Natural killer cell treated with Interleukin-12 subunit alpha and Interleukin-12 subunit beta and Interleukin-15 and Interleukin-18, amount 100 ng/mL, for 72 hours (primary cell): ENCODE data around the gene SMURF2. TPM values are rescaled to one million over a fixed set of nuclear protein-coding genes. Genes with fewer than 3 reads are reported as not detected.
"Not testable (repeated sequence)": the region's sequence is repeated elsewhere in the genome, so short reads cannot be mapped to it uniquely, and the experiment has no call there.

Source experiments
- ATAC-seq, 2 donors: fragments of 150-1000 bp; cut with Tn5 transposase in 1 of 2; sonication (Bioruptor Pico), chemical (Tn5 transposase) in 1 of 2; 2 replicates each; pipeline ENCODE4 v1.10.0; 2021
- DNase-seq: peaks from one replicate; pipeline ENCODE4 v3.0.0; 2022; ENCODE audit warnings: low spot score
- H3K27ac Mint-ChIP-seq, 2 donors: 1 replicate in 1 of 2; 2 replicates in 1 of 2; pipeline ENCODE4 v1.8.0; 2022; ENCODE audit warnings: mixed read lengths in 2 of 2, mild to moderate bottlenecking in 1 of 2, moderate library complexity in 1 of 2
- H3K27me3 Mint-ChIP-seq, 2 donors: 1 replicate in 1 of 2; 2 replicates in 1 of 2; pipeline ENCODE4 v1.8.0; 2022; ENCODE audit warnings: mixed read lengths in 2 of 2
- H3K36me3 Mint-ChIP-seq: one replicate; pipeline ENCODE4 v1.8.0; 2022; ENCODE audit warnings: mixed read lengths
- H3K4me1 Mint-ChIP-seq, 2 donors: 1 replicate in 1 of 2; 2 replicates in 1 of 2; pipeline ENCODE4 v1.8.0; 2022; ENCODE audit warnings: low read depth in 2 of 2, mixed read lengths in 2 of 2, mild to moderate bottlenecking in 1 of 2
- H3K4me3 Mint-ChIP-seq: one replicate; pipeline ENCODE4 v1.8.0; 2022; ENCODE audit warnings: mixed read lengths
- H3K9me3 Mint-ChIP-seq: 2 replicates; pipeline ENCODE4 v1.8.0; 2022; ENCODE audit warnings: mixed read lengths
- total RNA-seq, 2 donors: library from RNA; stranded (reverse); gene quantifications; one replicate each; pipeline ENCODE4 v1.2.3, GENCODE V29; 2022

The SMURF2 gene
- total RNA-seq, 2 donors from 2014 or later = 18.0 to 26.1 TPM

DNA sequence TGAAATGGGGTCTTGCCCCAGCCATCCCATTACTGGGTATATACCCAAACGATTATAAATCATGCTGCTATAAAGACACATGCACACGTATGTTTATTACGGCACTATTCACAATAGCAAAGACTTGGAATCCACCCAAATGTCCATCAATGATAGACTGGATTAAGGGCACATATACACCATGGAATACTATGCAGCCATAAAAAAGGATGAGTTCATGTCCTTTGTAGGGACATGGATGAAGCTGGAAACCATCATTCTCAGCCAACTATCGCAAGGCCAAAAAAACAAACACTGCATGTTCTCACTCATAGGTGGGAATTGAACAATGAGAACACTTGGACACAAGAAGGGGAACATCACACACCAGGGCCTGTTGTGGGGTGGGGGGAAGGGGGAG is 85.1 kb downstream of the SMURF2 start:
- Mint-ChIP-seq H3K36me3 (peaks cover 15% of the 10 kb centered on the region), H3K4me1 (peaks cover 11 to 26% of the 10 kb centered on the region in 2 donors)
- H3K9me3 Mint-ChIP-seq, H3K27me3 Mint-ChIP-seq, H3K27ac Mint-ChIP-seq, ATAC-seq, H3K4me3 Mint-ChIP-seq, DNase-seq: not testable (repeated sequence)

DNA sequence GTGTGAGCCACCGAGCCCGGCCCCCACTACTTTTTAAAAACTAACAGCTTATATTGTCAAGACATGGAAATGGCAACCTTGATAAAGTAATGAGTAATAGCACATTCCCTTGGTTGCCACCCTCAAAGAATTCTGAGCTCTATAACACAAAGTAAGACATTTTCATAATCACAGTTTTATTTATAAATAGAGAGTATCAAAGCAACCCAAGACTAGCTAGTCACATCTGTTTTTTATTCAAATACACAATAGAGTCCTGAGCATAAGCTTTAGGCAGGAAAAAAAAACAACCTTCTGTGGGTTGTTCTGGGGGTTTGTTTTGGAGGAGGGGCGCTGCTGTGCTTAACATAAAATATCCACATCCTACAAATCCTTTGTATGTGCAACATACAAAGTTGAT is 86.7 kb downstream of the SMURF2 start:
- Mint-ChIP-seq H3K27me3 (no peaks in the 10 kb centered on the region), H3K4me3 (no peak overlapping the region), H3K4me1 (peaks cover 8 to 16% of the 10 kb centered on the region in 2 donors), H3K27ac (no peak overlapping the region), H3K36me3 (peaks cover 5% of the 10 kb centered on the region), H3K9me3 (no peaks in the 10 kb centered on the region)
- ATAC-seq = no peak
- no peak for DNase-seq

GRCh38 chr17:64574646-64575045 is 87.5 kb downstream of the SMURF2 start:
- Mint-ChIP-seq H3K36me3 (peaks cover 5% of the 10 kb centered on the region), H3K27me3 (no peaks in the 10 kb centered on the region), H3K4me1 (peaks cover 8 to 16% of the 10 kb centered on the region in 2 donors), H3K4me3 (no peak overlapping the region), H3K27ac (no peak overlapping the region), H3K9me3 (no peaks in the 10 kb centered on the region)
- no peak for DNase-seq
- ATAC-seq = no peak

- ATAC-seq = peak; percentile 67 to 70
- H3K27me3 Mint-ChIP-seq = no peaks in the 10 kb centered on the region
- DNase-seq = no peak
These were observed 88.9 kb downstream of the SMURF2 start for GRCh38 chr17:64573214-64573613.

GRCh38 chr17:64572682-64573154 is 89.4 kb downstream of the SMURF2 start:
- H3K9me3 Mint-ChIP-seq = no peaks in the 10 kb centered on the region
- ATAC-seq = peak; percentile 90 to 98
- DNase-seq = no peak
- H3K27ac Mint-ChIP-seq = peak overlapping the region; percentile 92 to 93
- no peaks in the 10 kb centered on the region for H3K27me3 Mint-ChIP-seq
- peaks cover 8 to 16% of the 10 kb centered on the region in 2 donors for H3K4me1 Mint-ChIP-seq
- peak overlapping the region; percentile 70 for H3K4me3 Mint-ChIP-seq
- peaks cover 5% of the 10 kb centered on the region for H3K36me3 Mint-ChIP-seq

More at GRCh38 chr17:64573214-64573613, 88.9 kb downstream of the SMURF2 start:
- H3K36me3 Mint-ChIP-seq = peaks cover 5% of the 10 kb centered on the region
- peak overlapping the region; percentile 92 to 93 for H3K27ac Mint-ChIP-seq
- H3K9me3 Mint-ChIP-seq = no peaks in the 10 kb centered on the region
- peak overlapping the region; percentile 70 for H3K4me3 Mint-ChIP-seq
- peaks cover 8 to 16% of the 10 kb centered on the region in 2 donors for H3K4me1 Mint-ChIP-seq

- Mint-ChIP-seq H3K9me3 (no peaks in the 10 kb centered on the region), H3K36me3 (peaks cover under 1% of the 10 kb centered on the region), H3K4me1 (peaks cover 5 to 16% of the 10 kb centered on the region in 2 donors), H3K4me3 (no peak overlapping the region), H3K27me3 (no peaks in the 10 kb centered on the region), H3K27ac (peak overlapping the region; percentile 92 to 93)
- ATAC-seq (no peak), DNase-seq (no peak)
These were observed 90.4 kb downstream of the SMURF2 start for GRCh38 chr17:64571746-64572145.

- no peak for ATAC-seq
- H3K27ac Mint-ChIP-seq = peak overlapping the region in 1 of 2 donors; percentile 38
- no peak for DNase-seq
- H3K9me3 Mint-ChIP-seq = no peaks in the 10 kb centered on the region
- H3K4me1 Mint-ChIP-seq = peaks cover 7 to 8% of the 10 kb centered on the region in 2 donors
- no peaks in the 10 kb centered on the region for H3K36me3 Mint-ChIP-seq
- no peaks in the 10 kb centered on the region for H3K27me3 Mint-ChIP-seq
- no peak overlapping the region for H3K4me3 Mint-ChIP-seq
These were observed 96.5 kb downstream of the SMURF2 start for GRCh38 chr17:64565563-64565962.

GRCh38 chr17:64564098-64564497 is 98.0 kb downstream of the SMURF2 start:
- peaks cover 7 to 8% of the 10 kb centered on the region in 2 donors for H3K4me1 Mint-ChIP-seq
- DNase-seq = no peak
- H3K9me3 Mint-ChIP-seq = no peaks in the 10 kb centered on the region
- H3K27me3 Mint-ChIP-seq = no peaks in the 10 kb centered on the region
- no peaks in the 10 kb centered on the region for H3K36me3 Mint-ChIP-seq
- H3K4me3 Mint-ChIP-seq = peak overlapping the region; percentile 8
- peak in 1 of 2 donors; percentile 58 for ATAC-seq
- peak overlapping the region; percentile 38 to 73 for H3K27ac Mint-ChIP-seq

GRCh38 chr17:64555281-64555680 is 106.8 kb downstream of the SMURF2 start:
- Mint-ChIP-seq H3K4me3 (no peak overlapping the region), H3K27me3 (no peaks in the 10 kb centered on the region), H3K4me1 (no peaks in the 10 kb centered on the region), H3K27ac (no peak overlapping the region), H3K9me3 (no peaks in the 10 kb centered on the region), H3K36me3 (peaks cover 11% of the 10 kb centered on the region)
- no peak for DNase-seq
- ATAC-seq = no peak

DNA sequence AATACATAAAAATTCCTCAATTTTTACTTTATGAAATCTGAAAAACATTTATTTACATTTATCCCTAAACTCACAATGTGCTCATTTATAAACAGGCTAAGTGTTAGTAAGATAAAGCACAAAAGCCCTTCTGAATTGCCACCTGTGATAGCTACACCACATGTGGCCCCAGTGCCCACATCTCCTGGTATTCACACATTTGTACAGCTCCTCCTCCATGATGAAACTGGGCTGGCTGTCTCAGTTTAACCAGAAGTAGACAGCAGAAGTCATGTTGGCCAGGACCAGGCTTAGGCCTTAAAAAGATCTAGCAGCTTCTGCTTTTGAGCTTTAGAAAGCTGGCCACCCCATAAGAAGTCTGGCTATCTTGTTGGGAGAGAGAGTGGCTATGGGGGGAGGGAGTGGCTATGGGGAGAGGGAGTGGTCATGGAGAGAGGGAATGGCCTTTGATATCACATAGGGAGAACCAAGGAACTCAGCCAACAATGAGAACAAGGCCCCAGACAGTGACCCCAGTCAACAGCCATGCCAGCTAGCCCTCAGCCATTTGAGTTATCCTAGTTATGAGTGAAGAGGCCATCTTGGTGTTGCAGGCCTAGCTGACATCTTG is 108.0 kb downstream of the SMURF2 start:
- no peak for ATAC-seq
- no peaks in the 10 kb centered on the region for H3K9me3 Mint-ChIP-seq

DNA sequence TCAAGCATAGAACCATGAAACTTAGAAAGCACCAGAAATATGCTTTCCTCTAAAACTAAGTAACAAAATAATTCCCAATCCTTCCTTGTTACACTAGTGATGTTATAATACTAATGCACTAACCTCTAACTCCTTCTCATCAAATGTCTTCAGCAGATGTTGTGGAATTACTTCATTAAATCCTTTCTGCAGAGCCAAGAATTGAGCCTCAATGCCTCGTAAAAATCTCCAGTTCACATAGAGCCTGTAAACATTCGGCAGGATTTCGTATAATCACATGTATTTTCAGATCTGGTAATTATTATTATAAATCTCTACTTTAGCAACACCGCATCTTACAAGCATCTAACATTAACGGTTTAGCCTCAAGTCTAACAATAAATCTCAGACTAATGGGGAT is 110.6 kb downstream of the SMURF2 start:
- Mint-ChIP-seq H3K4me3 (no peak overlapping the region), H3K27ac (no peak overlapping the region), H3K36me3 (peaks cover 14% of the 10 kb centered on the region), H3K27me3 (no peaks in the 10 kb centered on the region), H3K9me3 (no peaks in the 10 kb centered on the region), H3K4me1 (no peaks in the 10 kb centered on the region)
- DNase-seq = no peak
- no peak for ATAC-seq

More for the DNA sequence above, 108.0 kb downstream of the SMURF2 start:
- no peak for DNase-seq
- Mint-ChIP-seq H3K27ac (no peak overlapping the region), H3K4me3 (no peak overlapping the region), H3K4me1 (no peaks in the 10 kb centered on the region), H3K27me3 (no peaks in the 10 kb centered on the region), H3K36me3 (peaks cover 11% of the 10 kb centered on the region)

- Mint-ChIP-seq H3K4me3 (no peak overlapping the region), H3K36me3 (peaks cover 8% of the 10 kb centered on the region), H3K27ac (no peak overlapping the region), H3K4me1 (no peaks in the 10 kb centered on the region), H3K9me3 (no peaks in the 10 kb centered on the region), H3K27me3 (no peaks in the 10 kb centered on the region)
- ATAC-seq (no peak), DNase-seq (no peak)
These were observed 114.8 kb downstream of the SMURF2 start for GRCh38 chr17:64547319-64547718.

GRCh38 chr17:64546716-64547115 is 115.4 kb downstream of the SMURF2 start:
- Mint-ChIP-seq H3K9me3 (no peaks in the 10 kb centered on the region), H3K36me3 (peaks cover 8% of the 10 kb centered on the region), H3K4me3 (no peak overlapping the region), H3K27me3 (no peaks in the 10 kb centered on the region), H3K4me1 (no peaks in the 10 kb centered on the region), H3K27ac (no peak overlapping the region)
- DNase-seq (no peak), ATAC-seq (no peak)

DNA sequence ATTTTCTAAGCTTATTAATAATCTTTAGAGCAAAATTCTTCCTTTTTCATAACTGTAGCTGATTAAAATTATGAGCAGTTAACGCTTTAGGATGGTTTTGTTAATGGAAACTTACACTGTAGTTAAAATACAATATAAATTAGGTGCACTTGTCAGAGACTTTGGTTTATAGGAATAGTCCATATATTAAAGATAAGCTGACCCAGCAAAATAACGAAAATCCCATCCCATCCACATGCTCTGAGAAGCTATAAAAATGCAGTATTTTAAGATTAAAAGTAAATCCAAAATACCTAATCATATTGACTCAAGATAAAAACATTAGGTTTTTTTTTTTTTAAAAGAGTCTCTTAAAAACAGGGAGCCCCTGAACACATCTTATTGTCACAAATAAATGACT is 117.4 kb downstream of the SMURF2 start:
- ATAC-seq (no peak), DNase-seq (no peak)
- Mint-ChIP-seq H3K4me1 (no peaks in the 10 kb centered on the region), H3K27ac (no peak overlapping the region), H3K27me3 (no peaks in the 10 kb centered on the region), H3K9me3 (no peaks in the 10 kb centered on the region), H3K36me3 (peaks cover 8% of the 10 kb centered on the region), H3K4me3 (no peak overlapping the region)
